HFFc6 (cell line): ENCODE results near the gene GNL2. TPM values are rescaled to one million over a fixed set of nuclear protein-coding genes. Genes with fewer than 3 reads are reported as not detected.
"Not testable (repeated sequence)": the region's sequence is repeated elsewhere in the genome, so short reads cannot be mapped to it uniquely, and the experiment has no call there.

Experiments used
- DNase-seq: peaks from one replicate; pipeline ENCODE4 v3.0.0-alpha.2; 2018
- H3K27ac Mint-ChIP-seq: 2 replicates; pipeline ENCODE4 v1.8.0; 2020; ENCODE audit warnings: mild to moderate bottlenecking, mixed read lengths
- H3K27me3 Mint-ChIP-seq: 2 replicates; pipeline ENCODE4 v1.8.0; 2021; ENCODE audit warnings: mild to moderate bottlenecking, moderate library complexity, mixed read lengths; ENCODE audit not compliant: insufficient read depth
- H3K36me3 Mint-ChIP-seq: 2 replicates; pipeline ENCODE4 v1.8.0; 2021; ENCODE audit warnings: low read depth, mixed read lengths
- H3K4me1 Mint-ChIP-seq: 2 replicates; pipeline ENCODE4 v1.8.0; 2020; ENCODE audit warnings: low read depth, mixed read lengths
- H3K4me3 Mint-ChIP-seq: 2 replicates; pipeline ENCODE4 v1.8.0; 2020; ENCODE audit warnings: mild to moderate bottlenecking, moderate library complexity, mixed read lengths
- H3K9me3 Mint-ChIP-seq: 2 replicates; pipeline ENCODE4 v1.8.0; 2020; ENCODE audit warnings: mild to moderate bottlenecking, mixed read lengths
- total RNA-seq, 6 experiments: library from RNA; stranded (reverse); fragmentation: NEBNext Ultra II Directional; extraction: Animal tissue kit (Norgen Biotek cat#: 25700); gene quantifications; 2 replicates in 1 of 6; 3 replicates in 5 of 6; pipeline ENCODE4 v1.2.3, GENCODE V29; 2021
- TF ChIP-seq, protein P1 (sequence below): fragments of 200-600 bp; sonication (generic); IDR thresholded peaks from 2 replicates; pipeline ENCODE4 v1.5.0; 2021; ENCODE audit warnings: antibody characterized with exemption, mild to moderate bottlenecking

The GNL2 gene
- total RNA-seq, 6 experiments from 2014 or later = 48.3 to 61.7 (median 57.0) TPM

DNA sequence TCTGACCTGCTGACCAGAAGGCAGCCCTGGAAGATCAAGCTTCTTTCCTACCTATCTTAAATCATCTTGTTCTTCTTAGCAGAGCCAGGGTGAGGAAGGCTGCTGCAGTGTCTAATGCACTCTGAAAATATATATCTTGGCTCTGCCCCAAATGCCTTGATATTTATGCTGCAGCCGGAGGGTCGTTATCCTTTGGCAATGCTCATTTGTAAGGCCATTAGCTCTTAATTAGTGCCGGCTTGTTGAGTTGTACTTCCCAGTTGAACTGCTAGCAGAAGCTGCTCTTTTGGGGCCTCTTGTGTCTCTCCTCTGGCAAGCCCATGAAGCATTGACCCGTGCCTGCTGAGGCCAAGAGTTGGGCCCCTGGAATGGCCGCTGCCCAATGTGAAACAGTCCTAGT lies 4.2 kb upstream of the GNL2 start:
- Mint-ChIP-seq H3K36me3 (peaks cover 8% of the 10 kb centered on the region), H3K4me1 (peaks cover 16% of the 10 kb centered on the region), H3K27me3 (peaks cover 32% of the 10 kb centered on the region), H3K4me3 (no peak overlapping the region), H3K9me3 (no peaks in the 10 kb centered on the region), H3K27ac (no peak overlapping the region)
- DNase-seq = no peak
- TF ChIP-seq, protein P1, sequence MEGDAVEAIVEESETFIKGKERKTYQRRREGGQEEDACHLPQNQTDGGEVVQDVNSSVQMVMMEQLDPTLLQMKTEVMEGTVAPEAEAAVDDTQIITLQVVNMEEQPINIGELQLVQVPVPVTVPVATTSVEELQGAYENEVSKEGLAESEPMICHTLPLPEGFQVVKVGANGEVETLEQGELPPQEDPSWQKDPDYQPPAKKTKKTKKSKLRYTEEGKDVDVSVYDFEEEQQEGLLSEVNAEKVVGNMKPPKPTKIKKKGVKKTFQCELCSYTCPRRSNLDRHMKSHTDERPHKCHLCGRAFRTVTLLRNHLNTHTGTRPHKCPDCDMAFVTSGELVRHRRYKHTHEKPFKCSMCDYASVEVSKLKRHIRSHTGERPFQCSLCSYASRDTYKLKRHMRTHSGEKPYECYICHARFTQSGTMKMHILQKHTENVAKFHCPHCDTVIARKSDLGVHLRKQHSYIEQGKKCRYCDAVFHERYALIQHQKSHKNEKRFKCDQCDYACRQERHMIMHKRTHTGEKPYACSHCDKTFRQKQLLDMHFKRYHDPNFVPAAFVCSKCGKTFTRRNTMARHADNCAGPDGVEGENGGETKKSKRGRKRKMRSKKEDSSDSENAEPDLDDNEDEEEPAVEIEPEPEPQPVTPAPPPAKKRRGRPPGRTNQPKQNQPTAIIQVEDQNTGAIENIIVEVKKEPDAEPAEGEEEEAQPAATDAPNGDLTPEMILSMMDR = no peak

DNA sequence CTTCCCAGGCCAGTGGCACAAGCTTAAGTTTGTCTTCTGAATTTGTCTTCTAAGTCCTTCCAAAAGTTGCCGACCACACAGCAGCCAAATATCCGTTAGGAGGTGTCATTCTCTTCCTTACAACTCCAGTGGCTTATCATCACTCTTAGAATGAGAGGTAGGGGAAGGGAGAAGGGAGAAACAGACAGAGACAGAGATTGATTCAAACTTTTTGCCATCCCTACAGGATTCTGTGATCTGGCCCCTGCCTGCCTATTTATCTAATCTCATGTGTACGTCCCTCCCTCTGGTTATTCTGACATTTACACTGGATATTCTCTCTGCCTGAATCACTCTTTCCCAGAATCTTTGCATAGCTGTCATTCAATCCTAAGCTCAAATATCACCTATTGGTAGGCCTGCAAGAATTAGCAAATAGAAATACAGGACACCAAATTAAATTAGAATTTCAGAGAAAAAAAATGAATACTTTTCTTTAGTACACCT lies 488 bp upstream of the GNL2 start:
- Mint-ChIP-seq H3K4me3 (peak overlapping the region; percentile 100), H3K27ac (peak overlapping the region; percentile 100), H3K4me1 (peaks cover 35% of the 10 kb centered on the region), H3K36me3 (peaks cover 13% of the 10 kb centered on the region), H3K27me3 (peaks cover 19% of the 10 kb centered on the region; the same call in 1 of the 2 replicates), H3K9me3 (no peaks in the 10 kb centered on the region)
- DNase-seq = no peak
- TF ChIP-seq, protein P1 = no peak

DNA sequence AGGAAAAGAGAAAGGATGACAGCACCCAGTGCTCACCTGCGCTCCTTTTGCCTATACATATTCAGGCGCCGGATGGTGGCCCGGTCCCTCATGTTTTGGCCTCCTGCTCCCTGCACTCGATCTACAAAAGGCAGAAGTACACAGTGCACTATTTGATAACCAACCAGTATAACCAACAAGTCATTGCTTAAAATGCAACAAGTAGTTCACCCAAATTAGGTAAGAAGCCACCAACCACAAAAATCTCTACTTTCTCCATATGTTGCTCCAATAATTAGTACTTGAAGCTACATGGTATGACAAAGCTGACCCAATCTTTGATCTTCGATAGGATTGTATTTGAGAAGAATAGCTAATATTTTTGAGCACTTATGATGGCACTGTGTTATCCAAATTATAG lies 2.0 kb downstream of the GNL2 start:
- no peak overlapping the region for H3K27ac Mint-ChIP-seq
- TF ChIP-seq, protein P1 = no peak
- peaks cover 7% of the 10 kb centered on the region; the same call in 1 of the 2 replicates for H3K27me3 Mint-ChIP-seq
- peak overlapping the region; percentile 68 for H3K4me3 Mint-ChIP-seq
- peaks cover 35% of the 10 kb centered on the region for H3K4me1 Mint-ChIP-seq
- H3K9me3 Mint-ChIP-seq = no peaks in the 10 kb centered on the region
- DNase-seq = no peak
- peaks cover 19% of the 10 kb centered on the region for H3K36me3 Mint-ChIP-seq

DNA sequence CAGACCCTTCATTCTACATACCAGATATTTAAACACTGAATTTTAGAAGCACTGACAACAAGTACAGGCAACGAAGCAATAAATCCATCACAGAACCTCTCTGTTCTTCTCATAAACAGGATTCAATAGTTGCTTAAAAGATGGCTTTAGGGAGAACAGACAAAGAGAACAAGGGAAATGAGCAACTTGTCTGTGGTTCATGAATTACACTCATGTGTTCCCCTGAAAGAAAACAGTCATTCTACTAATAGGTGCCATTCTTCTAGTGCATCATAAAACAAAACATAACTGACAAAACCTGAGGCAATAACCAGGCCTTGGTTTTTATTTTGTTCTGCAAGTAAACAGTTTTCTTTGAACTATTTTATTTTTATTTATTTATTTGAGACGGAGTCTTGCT lies 6.8 kb downstream of the GNL2 start:
- DNase-seq = no peak
- TF ChIP-seq, protein P1 = no peak
- Mint-ChIP-seq H3K36me3 (peaks cover 11% of the 10 kb centered on the region), H3K27ac (no peak overlapping the region), H3K9me3 (no peaks in the 10 kb centered on the region), H3K4me3 (no peak overlapping the region), H3K4me1 (peaks cover 12% of the 10 kb centered on the region), H3K27me3 (no peaks in the 10 kb centered on the region)

DNA sequence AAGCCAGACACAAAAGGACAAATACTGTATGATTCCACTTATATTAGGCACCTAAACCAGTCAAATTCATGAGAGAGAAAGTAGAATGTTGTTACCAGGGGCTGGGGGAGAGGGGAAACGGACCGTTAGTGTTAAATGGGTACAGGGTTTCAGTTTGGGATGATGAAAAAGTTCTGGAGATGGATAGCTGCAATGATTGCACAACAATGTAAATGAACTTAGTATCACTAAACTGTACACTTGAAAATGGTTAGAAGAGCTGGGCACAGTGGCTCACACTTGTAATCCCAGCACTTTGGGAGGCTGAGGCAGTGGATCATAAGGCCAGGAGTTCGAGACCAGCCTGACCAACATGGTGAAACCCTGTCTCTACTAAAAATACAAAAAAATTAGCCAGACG lies 11.2 kb downstream of the GNL2 start:
- H3K36me3 Mint-ChIP-seq = peaks cover 25% of the 10 kb centered on the region
- not testable (repeated sequence) for H3K4me1 Mint-ChIP-seq

DNA sequence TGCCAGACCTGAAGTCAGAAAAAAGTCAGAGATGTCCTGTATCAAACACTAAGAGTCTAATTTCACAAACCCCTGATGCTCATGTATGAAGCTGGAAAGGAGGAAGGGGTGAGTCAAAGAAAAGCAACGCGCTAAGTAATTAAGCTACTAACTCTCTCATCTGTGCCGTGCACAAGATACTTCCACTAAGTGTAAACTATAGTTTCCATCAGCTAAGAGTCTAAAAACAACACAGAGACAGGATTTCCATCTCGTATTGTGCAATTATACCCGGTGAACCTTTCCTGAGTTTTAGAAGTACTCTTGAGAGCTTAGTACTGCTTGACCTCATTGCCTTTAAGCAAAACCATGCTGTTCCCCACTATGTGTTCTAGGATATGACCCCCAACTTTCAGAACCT lies 20.0 kb downstream of the GNL2 start:
- H3K4me3 Mint-ChIP-seq = peak overlapping the region; percentile 63
- peak overlapping the region; percentile 92 for H3K27ac Mint-ChIP-seq
- no peaks in the 10 kb centered on the region for H3K27me3 Mint-ChIP-seq

More for the DNA sequence above, 11.2 kb downstream of the GNL2 start:
- H3K9me3 Mint-ChIP-seq, H3K4me3 Mint-ChIP-seq, H3K27ac Mint-ChIP-seq, H3K27me3 Mint-ChIP-seq, DNase-seq: not testable (repeated sequence)

More for the DNA sequence above, 20.0 kb downstream of the GNL2 start:
- peaks cover 39% of the 10 kb centered on the region for H3K4me1 Mint-ChIP-seq
- no peaks in the 10 kb centered on the region for H3K9me3 Mint-ChIP-seq
- DNase-seq = peak; percentile 56
- H3K36me3 Mint-ChIP-seq = peaks cover 70% of the 10 kb centered on the region
- TF ChIP-seq, protein P1 = no peak
